Stomach (tissue), 9 donors: Measurements from ENCODE around the gene NEU4. TPM values are rescaled to one million over a fixed set of nuclear protein-coding genes. Genes with fewer than 3 reads are reported as not detected.

Experiments used
- DNase-seq, 2 donors: peaks; one replicate each; pipeline versions ENCODE4 v3.0.0 to v3.0.0-alpha.2; 2013 to 2019
- H3K27ac ChIP-seq, 5 donors: fragments of 200-600 bp in 4 of 5; sonication (generic) in 4 of 5; one replicate each; pipeline ENCODE4 v1.5.1; 2013 to 2019; ENCODE audit warnings: mild to moderate bottlenecking in 1 of 5, moderate library complexity in 1 of 5
- H3K27me3 ChIP-seq, 3 donors: fragments of 200-600 bp; sonication (generic); one replicate each; pipeline ENCODE4 v1.5.1; 2017 to 2019; ENCODE audit warnings: mixed run types in 1 of 3
- H3K36me3 ChIP-seq, 4 donors: fragments of 200-600 bp; sonication (generic); 1 replicate in 3 of 4; 2 replicates in 1 of 4; pipeline ENCODE4 v1.5.1; 2016 to 2019
- H3K4me1 ChIP-seq, 4 donors: fragments of 200-600 bp; sonication (generic); one replicate each; pipeline ENCODE4 v1.5.1; 2016 to 2019
- H3K4me3 ChIP-seq, 4 donors: fragments of 200-600 bp; sonication (generic) in 3 of 4; one replicate each; pipeline ENCODE4 v1.5.1; 2016 to 2019; ENCODE audit warnings: mild to moderate bottlenecking in 1 of 4
- H3K9me3 ChIP-seq, 4 donors: fragments of 200-600 bp; sonication (generic); one replicate each; pipeline ENCODE4 v1.5.1; 2016 to 2019
- CTCF ChIP-seq, 7 experiments: fragments of 450-650 bp in 4 of 7; fragments of 200-600 bp in 3 of 7; sonication (generic) in 3 of 7; IDR thresholded peaks; one replicate each; pipeline ENCODE4 v1.5.1; 2016 to 2019; ENCODE audit warnings: antibody characterized with exemption in 7 of 7, control low read depth in 2 of 7, mild to moderate bottlenecking in 1 of 7
- EP300 ChIP-seq: sonication (generic); formaldehyde crosslinking; IDR thresholded peaks from one replicate; pipeline ENCODE4 v1.6.1; 2017; ENCODE audit warnings: antibody characterized with exemption
- POLR2A ChIP-seq, 4 donors: fragments of 450-650 bp; IDR thresholded peaks; one replicate each; pipeline ENCODE4 v1.6.1; 2016; ENCODE audit warnings: antibody characterized with exemption in 4 of 4, control low read depth in 2 of 4, mild to moderate bottlenecking in 1 of 4, moderate library complexity in 1 of 4
- POLR2AphosphoS5 ChIP-seq, 3 donors: sonication (generic); formaldehyde crosslinking; IDR thresholded peaks; one replicate each; pipeline ENCODE4 v1.6.1; 2016; ENCODE audit warnings: antibody characterized with exemption in 3 of 3
- WGBS, 5 donors: extraction: QIAGEN DNeasy Blood & Tissue Kit in 3 of 5; methylation state at CpG; one replicate each; pipeline versions ENCODE4 v1.1.5 to v1.1.7; 2013 to 2018; 5-methylcytosine and 5-hydroxymethylcytosine counted together
- intact Hi-C: fragments of 100-400 bp; cut with DNase I; formaldehyde crosslinking; loops from one replicate; pipeline ENCODE4 v1.15.1; 2023; ENCODE audit warnings: low total_unique reads
- polyA plus RNA-seq, 3 donors: library from polyadenylated mRNA; stranded (reverse); fragments of 200-250 nt; gene quantifications; one replicate each; pipeline ENCODE4 v1.2.3, GENCODE V29; 2013
- total RNA-seq, 5 donors: library from RNA; depleted of rRNA; stranded (reverse); fragments of >200 nt; gene quantifications; one replicate each; pipeline versions ENCODE4 v1.1.0 to v1.2.3, GENCODE V29; 2014 to 2016
- donor health status: healthy with polysubstance abuse.
- donor health status: Bipolar disorder and iron deficiency.
- donor health status: healthy.

NEU4 gene
- total and polyA plus RNA-seq, 8 donors, result 0.08 to 415 TPM; not detected in 6

DNA sequence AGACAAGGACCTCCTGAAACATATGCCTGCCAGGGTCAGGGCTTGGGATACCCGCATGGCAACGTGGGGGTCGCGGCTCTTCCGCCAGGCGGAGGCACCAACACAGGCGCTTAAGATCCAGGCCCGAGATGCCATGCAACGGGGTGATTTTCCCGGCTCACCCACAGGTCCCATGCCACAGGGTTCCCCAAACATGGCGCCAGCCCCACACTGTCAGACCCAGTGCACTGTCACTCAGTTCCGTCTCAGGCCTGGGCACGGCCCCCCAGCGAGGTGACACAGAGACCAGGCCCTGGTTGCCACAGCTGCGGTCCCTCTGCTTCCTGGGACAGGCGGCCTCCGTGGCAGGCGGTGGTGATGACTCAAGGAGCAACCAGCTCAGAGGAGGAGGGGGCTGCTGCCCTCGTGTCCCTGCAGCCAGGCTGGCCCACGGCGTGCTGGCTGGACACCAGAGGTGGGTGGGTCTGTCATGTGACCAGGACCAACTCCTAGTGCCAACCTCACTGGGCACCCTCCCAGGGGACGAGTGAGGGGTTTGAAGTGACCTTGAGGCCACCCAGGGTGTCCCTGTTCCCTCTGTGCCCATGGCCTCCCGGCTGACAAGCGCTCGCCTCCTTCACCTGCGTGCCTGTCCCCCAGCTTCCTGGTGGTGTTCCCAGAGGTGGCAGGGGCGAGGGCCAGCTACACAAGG is 44.8 kb downstream of the NEU4 start:
- Histone ChIP-seq H3K9me3 (no peaks in the 10 kb centered on the region), H3K4me3 (no peak overlapping the region), H3K27me3 (peaks cover 0 to 37% (median 0%) of the 10 kb centered on the region in 3 donors), H3K36me3 (no peaks in the 10 kb centered on the region), H3K27ac (no peak overlapping the region), H3K4me1 (peaks cover 0 to 13% (median 6%) of the 10 kb centered on the region in 4 donors)
- no peak for DNase-seq
- TF ChIP-seq POLR2A (IDR thresholded peaks at IDR 0.05), result no peak
- TF ChIP-seq EP300, result no peak
- no peak for TF ChIP-seq CTCF (IDR thresholded peaks at IDR 0.05)
- TF ChIP-seq POLR2AphosphoS5 (IDR thresholded peaks at IDR 0.05), result no peak
- WGBS, 5 donors, result 77 to 82% (median 81%) methylated on average over 17 to 27 of the region's 27 CpGs
- intact Hi-C loops, result no loop called here

- Histone ChIP-seq H3K27me3 (peaks cover 0 to 40% (median 0%) of the 10 kb centered on the region in 3 donors), H3K9me3 (no peaks in the 10 kb centered on the region), H3K4me1 (peaks cover 2 to 21% (median 14%) of the 10 kb centered on the region in 4 donors), H3K27ac (no peak overlapping the region), H3K36me3 (no peaks in the 10 kb centered on the region), H3K4me3 (no peak overlapping the region)
- intact Hi-C loops, result no loop called here
- TF ChIP-seq POLR2A (IDR thresholded peaks at IDR 0.05), result no peak
- 52 to 61% (median 57%) methylated on average over 8 to 21 of the region's 21 CpGs for WGBS, 5 donors
- no peak for DNase-seq
Observed at GRCh38 chr2:241854342-241855244, 45.6 kb downstream of the NEU4 start.

GRCh38 chr2:241855245-241855887 is 46.4 kb downstream of the NEU4 start:
- TF ChIP-seq POLR2AphosphoS5 (IDR thresholded peaks at IDR 0.05) (no peak), CTCF (IDR thresholded peaks at IDR 0.05) (no peak), POLR2A (IDR thresholded peaks at IDR 0.05) (no peak), EP300 (no peak)
- H3K36me3 ChIP-seq, result no peaks in the 10 kb centered on the region
- H3K9me3 ChIP-seq, result no peaks in the 10 kb centered on the region
- WGBS, 5 donors, result 75 to 82% (median 79%) methylated on average over 11 to 18 of the region's 18 CpGs
- DNase-seq, result no peak
- no peak overlapping the region for H3K27ac ChIP-seq
- peaks cover 0 to 40% (median 0%) of the 10 kb centered on the region in 3 donors for H3K27me3 ChIP-seq
- intact Hi-C loops, result no loop called here
- H3K4me3 ChIP-seq, result no peak overlapping the region
- H3K4me1 ChIP-seq, result peaks cover 7 to 29% (median 20%) of the 10 kb centered on the region in 4 donors

DNA sequence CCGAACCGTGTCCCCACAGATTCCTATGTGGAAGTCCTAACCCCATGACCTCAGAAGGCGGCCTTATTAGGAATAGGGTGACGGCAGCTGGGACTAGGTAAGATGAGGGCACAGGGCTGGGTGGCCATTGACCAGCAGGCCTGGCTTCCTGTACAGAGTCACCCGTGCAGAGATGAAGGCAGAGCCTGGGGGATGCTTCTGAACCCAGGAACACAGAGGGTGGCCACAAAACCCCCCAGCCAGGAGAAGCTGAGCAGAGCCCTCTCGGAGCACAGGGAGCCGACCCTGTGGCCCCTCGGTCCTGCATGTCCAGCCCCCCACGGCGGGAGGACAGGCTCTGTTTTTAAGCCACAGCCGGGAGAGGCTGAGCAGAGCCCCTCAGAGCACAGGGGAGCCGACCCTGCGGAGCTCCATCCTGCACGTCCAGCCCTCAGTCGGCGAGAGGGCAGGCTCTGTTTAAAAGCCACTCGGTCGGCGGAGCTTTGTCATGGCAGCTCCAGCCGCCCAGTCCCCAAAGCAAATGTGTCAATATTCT is 47.0 kb downstream of the NEU4 start:
- Histone ChIP-seq H3K27me3 (peaks cover 0 to 43% (median 3%) of the 10 kb centered on the region in 3 donors), H3K36me3 (no peaks in the 10 kb centered on the region), H3K4me3 (no peak overlapping the region), H3K9me3 (no peaks in the 10 kb centered on the region), H3K27ac (no peak overlapping the region), H3K4me1 (peaks cover 7 to 32% (median 21%) of the 10 kb centered on the region in 4 donors)
- 75 to 83% (median 80%) methylated on average over 19 to 20 of the region's 20 CpGs for WGBS, 5 donors
- no peak for DNase-seq
- TF ChIP-seq POLR2A (IDR thresholded peaks at IDR 0.05) (no peak), POLR2AphosphoS5 (IDR thresholded peaks at IDR 0.05) (no peak)
- intact Hi-C loops, result no loop called here

GRCh38 chr2:241857041-241857541 is 48.1 kb downstream of the NEU4 start:
- Histone ChIP-seq H3K4me3 (peak overlapping the region in 2 of 4 donors; percentile 30 to 31), H3K27me3 (peaks cover 0 to 50% (median 3%) of the 10 kb centered on the region in 3 donors), H3K27ac (no peak overlapping the region), H3K4me1 (peaks cover 7 to 32% (median 21%) of the 10 kb centered on the region in 4 donors), H3K36me3 (no peaks in the 10 kb centered on the region), H3K9me3 (no peaks in the 10 kb centered on the region)
- TF ChIP-seq EP300 (no peak), POLR2AphosphoS5 (IDR thresholded peaks at IDR 0.05) (no peak), CTCF (IDR thresholded peaks at IDR 0.05) (no peak), POLR2A (IDR thresholded peaks at IDR 0.05) (no peak)
- intact Hi-C loops, result no loop called here
- 74 to 85% (median 83%) methylated on average over 19 to 28 of the region's 28 CpGs for WGBS, 5 donors
- DNase-seq, result no peak
